ENCODE measurements around the gene MBP. TPM values are rescaled to one million over a fixed set of nuclear protein-coding genes. Genes with fewer than 3 reads are reported as not detected.

The MBP gene
- total and polyA plus RNA-seq, 10 of the 15 experiments (the other 5 are each of a cell fraction or from before 2014, with no cell fraction given), result 12.2 to 67.8 (median 42.1) TPM

GRCh38 chr18:77162580-77162979, 30.0 kb upstream of the MBP start:
- no peaks in the 10 kb centered on the region for H4K20me1 ChIP-seq (ENCODE audit: control insufficient read depth, insufficient read depth)
- TF ChIP-seq REST (IDR thresholded peaks at IDR 0.05; ENCODE audit: low read depth, low read length), result no peak
- TF ChIP-seq MXI1 (IDR thresholded peaks at IDR 0.05; ENCODE audit: low read depth, low read length), result no peak
- no peak for TF ChIP-seq RUNX3 (IDR thresholded peaks at IDR 0.05; ENCODE audit: low read length)
- TF ChIP-seq NKRF (conservative IDR thresholded peaks at IDR 0.05), result no peak
- no peak for FAIRE-seq
- BruUV-seq (replicated peaks), result no TSS peak
- 76% methylated on average over 8 of the region's 8 CpGs for WGBS (ENCODE audit: insufficient coverage, insufficient replicate concordance, low lambda C conversion rate, missing lambda C conversion rate)
- no peak overlapping the region for H2AFZ ChIP-seq (ENCODE audit: control insufficient read depth, low read depth, low read length)
- no peaks in the 10 kb centered on the region for H3K27me3 ChIP-seq (replicated peaks in 1 of 2; ENCODE audit: control insufficient read depth in 2 of 2, insufficient read depth in 2 of 2, low read length in 1 of 2)
- H3K27ac ChIP-seq (ENCODE audit: control insufficient read depth, insufficient read depth), result no peak overlapping the region
- no peaks in the 10 kb centered on the region for H3K9me3 ChIP-seq (replicated peaks; ENCODE audit: control insufficient read depth, insufficient read depth, low read length)
- no peak for ATAC-seq
- no peak overlapping the region for H3K9ac ChIP-seq (ENCODE audit: control insufficient read depth, insufficient read depth, low read length)
- H3K36me3 ChIP-seq (ENCODE audit: control insufficient read depth in 2 of 2, insufficient read depth in 2 of 2, low read length in 1 of 2), result no peaks in the 10 kb centered on the region
- CTCF ChIA-PET, result no interaction called here
- no peak overlapping the region for H3K4me3 ChIP-seq
- no peaks in the 10 kb centered on the region for H3K79me2 ChIP-seq (ENCODE audit: control insufficient read depth, insufficient read depth, low read length)
- H3K4me2 ChIP-seq (ENCODE audit: control insufficient read depth, insufficient read depth), result no peak overlapping the region
- in situ Hi-C loops (cut with MboI) (no loop called here), intact Hi-C loops (cut with micrococcal nuclease; ENCODE audit: unreplicated experiment) (no loop called here)
- POLR2A ChIA-PET, result no interaction called here
- peaks cover 12% of the 10 kb centered on the region for H3K4me1 ChIP-seq (ENCODE audit: control insufficient read depth, insufficient read depth, low read length)
- SMC1A ChIA-PET (ENCODE audit: uncharacterized antibody, unreplicated experiment), result interaction anchor here (0.6 kb wide), 1 partner anchor 12 kb away, joined by 4 read pairs; no protein-coding TSS in a partner anchor
- no peak for DNase-seq (ENCODE audit: low read depth, low spot score)
- RAD21 ChIA-PET (ENCODE audit: unreplicated experiment), result no interaction called here

Measured in GM12878 (cell line).